ENCODE data around the gene PTPRR.

Gene PTPRR

GRCh38 chr12:70730675-70731180, 189.8 kb downstream of the PTPRR start:
- no peak overlapping the region for H3K9ac ChIP-seq (ENCODE audit: low read length)
- no peak overlapping the region for H2AFZ ChIP-seq (ENCODE audit: low read depth, low read length, severe bottlenecking)
- no peaks in the 10 kb centered on the region for H3K79me2 ChIP-seq (ENCODE audit: insufficient read depth, low read length)
- H3K27me3 ChIP-seq (ENCODE audit: low read length): no peaks in the 10 kb centered on the region
- no peaks in the 10 kb centered on the region for H3K36me3 ChIP-seq (ENCODE audit: low read length)
- no peaks in the 10 kb centered on the region for H3K9me3 ChIP-seq (ENCODE audit: insufficient read depth, low read length)
- H3F3A ChIP-seq (ENCODE audit: insufficient read depth): no peaks in the 10 kb centered on the region
- H3K4me3 ChIP-seq (ENCODE audit: insufficient read depth, low read length, poor library complexity, severe bottlenecking): no peak overlapping the region
- no peaks in the 10 kb centered on the region for H4K20me1 ChIP-seq (ENCODE audit: low read depth, low read length)
- TF ChIP-seq EZH2phosphoT487 (conservative IDR thresholded peaks at IDR 0.05; ENCODE audit: low read length) (no peak), CTCF (IDR thresholded peaks at IDR 0.05; ENCODE audit: insufficient read depth, low read length, poor library complexity, severe bottlenecking) (no peak)
- no peak overlapping the region for H3K4me2 ChIP-seq (ENCODE audit: low read depth, low read length, poor library complexity, severe bottlenecking)
- H3K9me2 ChIP-seq (replicated peaks; ENCODE audit: insufficient read depth, low read length): no peaks in the 10 kb centered on the region
- H3K27ac ChIP-seq (ENCODE audit: low read depth, low read length): no peak overlapping the region

GRCh38 chr12:70724444-70724843, 196.1 kb downstream of the PTPRR start:
- no peaks in the 10 kb centered on the region for H3K9me2 ChIP-seq (replicated peaks; ENCODE audit: insufficient read depth, low read length)

GRCh38 chr12:70722584-70723343, 197.8 kb downstream of the PTPRR start:
- no peaks in the 10 kb centered on the region for H3K9me3 ChIP-seq (ENCODE audit: insufficient read depth, low read length)
- TF ChIP-seq CTCF (IDR thresholded peaks at IDR 0.05; ENCODE audit: insufficient read depth, low read length, poor library complexity, severe bottlenecking) (no peak), EZH2phosphoT487 (conservative IDR thresholded peaks at IDR 0.05; ENCODE audit: low read length) (no peak)
- H3F3A ChIP-seq (ENCODE audit: insufficient read depth): no peaks in the 10 kb centered on the region
- H3K9ac ChIP-seq (ENCODE audit: low read length): no peak overlapping the region
- no peak overlapping the region for H2AFZ ChIP-seq (ENCODE audit: low read depth, low read length, severe bottlenecking)
- no peaks in the 10 kb centered on the region for H3K9me2 ChIP-seq (replicated peaks; ENCODE audit: insufficient read depth, low read length)
- no peak overlapping the region for H3K4me2 ChIP-seq (ENCODE audit: low read depth, low read length, poor library complexity, severe bottlenecking)
- H3K36me3 ChIP-seq (ENCODE audit: low read length): no peaks in the 10 kb centered on the region
- H3K4me3 ChIP-seq (ENCODE audit: insufficient read depth, low read length, poor library complexity, severe bottlenecking): no peak overlapping the region
- no peak overlapping the region for H3K27ac ChIP-seq (ENCODE audit: low read depth, low read length)
- no peaks in the 10 kb centered on the region for H4K20me1 ChIP-seq (ENCODE audit: low read depth, low read length)
- no peaks in the 10 kb centered on the region for H3K27me3 ChIP-seq (ENCODE audit: low read length)
- H3K79me2 ChIP-seq (ENCODE audit: insufficient read depth, low read length): no peaks in the 10 kb centered on the region

More at GRCh38 chr12:70724444-70724843, 196.1 kb downstream of the PTPRR start:
- no peak overlapping the region for H3K27ac ChIP-seq (ENCODE audit: low read depth, low read length)
- H3F3A ChIP-seq (ENCODE audit: insufficient read depth): no peaks in the 10 kb centered on the region
- H3K9ac ChIP-seq (ENCODE audit: low read length): no peak overlapping the region
- H4K20me1 ChIP-seq (ENCODE audit: low read depth, low read length): no peaks in the 10 kb centered on the region
- H3K4me3 ChIP-seq (ENCODE audit: insufficient read depth, low read length, poor library complexity, severe bottlenecking): no peak overlapping the region
- H3K79me2 ChIP-seq (ENCODE audit: insufficient read depth, low read length): no peaks in the 10 kb centered on the region
- H3K9me3 ChIP-seq (ENCODE audit: insufficient read depth, low read length): no peaks in the 10 kb centered on the region
- no peaks in the 10 kb centered on the region for H3K36me3 ChIP-seq (ENCODE audit: low read length)
- H3K4me2 ChIP-seq (ENCODE audit: low read depth, low read length, poor library complexity, severe bottlenecking): no peak overlapping the region
- H3K27me3 ChIP-seq (ENCODE audit: low read length): no peaks in the 10 kb centered on the region
- H2AFZ ChIP-seq (ENCODE audit: low read depth, low read length, severe bottlenecking): no peak overlapping the region
- TF ChIP-seq EZH2phosphoT487 (conservative IDR thresholded peaks at IDR 0.05; ENCODE audit: low read length) (no peak), CTCF (IDR thresholded peaks at IDR 0.05; ENCODE audit: insufficient read depth, low read length, poor library complexity, severe bottlenecking) (peak; percentile 24)

All from SU-DHL-6 (cell line).